ENCODE results near the gene CASR. TPM values are rescaled to one million over a fixed set of nuclear protein-coding genes. Genes with fewer than 3 reads are reported as not detected.

Gene CASR
- total RNA-seq, 1 experiment from 2014 or later = not detected

- no peaks in the 10 kb centered on the region for H3K9me3 ChIP-seq (ENCODE audit: low read depth, low read length, poor library complexity, severe bottlenecking)
- TF ChIP-seq CTCF (conservative IDR thresholded peaks at IDR 0.05; ENCODE audit: low read depth, low read length) (no peak), EZH2 (IDR thresholded peaks at IDR 0.05; ENCODE audit: borderline replicate concordance, low read depth, low read length, poor library complexity, severe bottlenecking) (no peak)
- intact Hi-C loops (cut with micrococcal nuclease; ENCODE audit: unreplicated experiment) = no loop called here
- POLR2A ChIA-PET (ENCODE audit: low non-redundant PET) = no interaction called here
- CTCF ChIA-PET = no interaction called here
- H3K36me3 ChIP-seq (ENCODE audit: insufficient read depth, low read length, poor library complexity, severe bottlenecking) = no peaks in the 10 kb centered on the region
- no peak for DNase-seq (ENCODE audit: low spot score)
- H3K4me3 ChIP-seq (ENCODE audit: low read depth, low read length, poor library complexity, severe bottlenecking) = no peak overlapping the region
- BruUV-seq (replicated peaks) = no TSS peak
- peaks cover 27% of the 10 kb centered on the region for H3K27me3 ChIP-seq (replicated peaks; ENCODE audit: insufficient read depth, low read depth, low read length, poor library complexity)
- H3K27ac ChIP-seq (ENCODE audit: low read depth, low read length, poor library complexity, severe bottlenecking) = no peak overlapping the region
- H3K4me1 ChIP-seq (ENCODE audit: insufficient read depth, low read length, poor library complexity, severe bottlenecking) = no peaks in the 10 kb centered on the region
Observed at GRCh38 chr3:122231465-122232157, 48.1 kb downstream of the CASR start.

- H3K4me3 ChIP-seq (ENCODE audit: low read depth, low read length, poor library complexity, severe bottlenecking) = no peak overlapping the region
- H3K9me3 ChIP-seq (ENCODE audit: low read depth, low read length, poor library complexity, severe bottlenecking) = no peaks in the 10 kb centered on the region
- ChIA-PET CTCF (no interaction called here), POLR2A (ENCODE audit: low non-redundant PET) (no interaction called here)
- no peak for DNase-seq (ENCODE audit: low spot score)
- BruUV-seq (replicated peaks) = no TSS peak
- peaks cover 27% of the 10 kb centered on the region for H3K27me3 ChIP-seq (replicated peaks; ENCODE audit: insufficient read depth, low read depth, low read length, poor library complexity)
- H3K4me1 ChIP-seq (ENCODE audit: insufficient read depth, low read length, poor library complexity, severe bottlenecking) = no peaks in the 10 kb centered on the region
- no peaks in the 10 kb centered on the region for H3K36me3 ChIP-seq (ENCODE audit: insufficient read depth, low read length, poor library complexity, severe bottlenecking)
- intact Hi-C loops (cut with micrococcal nuclease; ENCODE audit: unreplicated experiment) = no loop called here
- no peak overlapping the region for H3K27ac ChIP-seq (ENCODE audit: low read depth, low read length, poor library complexity, severe bottlenecking)
- TF ChIP-seq CTCF (conservative IDR thresholded peaks at IDR 0.05; ENCODE audit: low read depth, low read length) (no peak), EZH2 (IDR thresholded peaks at IDR 0.05; ENCODE audit: borderline replicate concordance, low read depth, low read length, poor library complexity, severe bottlenecking) (no peak)
Observed at GRCh38 chr3:122232485-122232884, 49.0 kb downstream of the CASR start.

- POLR2A ChIA-PET (ENCODE audit: low non-redundant PET) = no interaction called here
- no peaks in the 10 kb centered on the region for H3K4me1 ChIP-seq (ENCODE audit: insufficient read depth, low read length, poor library complexity, severe bottlenecking)
- TF ChIP-seq CTCF (conservative IDR thresholded peaks at IDR 0.05; ENCODE audit: low read depth, low read length) = no peak
- no peak for TF ChIP-seq EZH2 (IDR thresholded peaks at IDR 0.05; ENCODE audit: borderline replicate concordance, low read depth, low read length, poor library complexity, severe bottlenecking)
- H3K27me3 ChIP-seq (replicated peaks; ENCODE audit: insufficient read depth, low read depth, low read length, poor library complexity) = peaks cover 27% of the 10 kb centered on the region
- H3K9me3 ChIP-seq (ENCODE audit: low read depth, low read length, poor library complexity, severe bottlenecking) = no peaks in the 10 kb centered on the region
- BruUV-seq (replicated peaks) = no TSS peak
- CTCF ChIA-PET = no interaction called here
- H3K27ac ChIP-seq (ENCODE audit: low read depth, low read length, poor library complexity, severe bottlenecking) = no peak overlapping the region
- no peaks in the 10 kb centered on the region for H3K36me3 ChIP-seq (ENCODE audit: insufficient read depth, low read length, poor library complexity, severe bottlenecking)
- no peak for DNase-seq (ENCODE audit: low spot score)
- no peak overlapping the region for H3K4me3 ChIP-seq (ENCODE audit: low read depth, low read length, poor library complexity, severe bottlenecking)
- intact Hi-C loops (cut with micrococcal nuclease; ENCODE audit: unreplicated experiment) = no loop called here
Observed at GRCh38 chr3:122233101-122233952, 49.9 kb downstream of the CASR start.

All from A673 (cell line).